Measurements from ENCODE around the gene RLIM. TPM values are rescaled to one million over a fixed set of nuclear protein-coding genes. Genes with fewer than 3 reads are reported as not detected.
"Not testable (repeated sequence)": the region's sequence is repeated elsewhere in the genome, so short reads cannot be mapped to it uniquely, and the experiment has no call there.

RLIM gene
- 14.0 TPM for polyA plus RNA-seq (2012; ENCODE audit: insufficient read depth, insufficient read length)

- peak within 1 kb of the TSS; percentile 79 for H3K4me3 ChIP-seq (ENCODE audit: low read length)
- peak; percentile 95 for DNase-seq (ENCODE audit: low read depth, low spot score)
Measured at GRCh38 chrX:74614093-74614909, at the start of gene RLIM. RLIM (minus strand) TSS chrX:74614624; CDS start chrX:74595977, 18,647 bp downstream.

GRCh38 chrX:74656079-74656745 lies 41.8 kb upstream of the RLIM start:
- no peak for DNase-seq (ENCODE audit: low read depth, low spot score)
- H3K4me3 ChIP-seq (ENCODE audit: low read length): no peak overlapping the region

GRCh38 chrX:74654953-74655352 lies 40.5 kb upstream of the RLIM start:
- H3K4me3 ChIP-seq (ENCODE audit: low read length); DNase-seq (ENCODE audit: low read depth, low spot score): not testable (repeated sequence)

- H3K4me3 ChIP-seq (ENCODE audit: low read length): no peak overlapping the region
- no peak for DNase-seq (ENCODE audit: low read depth, low spot score)
Measured at GRCh38 chrX:74636749-74637314, 22.4 kb upstream of the RLIM start.

GRCh38 chrX:74613370-74614092 lies 893 bp downstream of the RLIM start:
- H3K4me3 ChIP-seq (ENCODE audit: low read length): peak overlapping the region; percentile 79
- peak; percentile 30 for DNase-seq (ENCODE audit: low read depth, low spot score)

GRCh38 chrX:74606799-74607198 lies 7.6 kb downstream of the RLIM start:
- H3K4me3 ChIP-seq (ENCODE audit: low read length): no peak overlapping the region
- DNase-seq (ENCODE audit: low read depth, low spot score): no peak

GRCh38 chrX:74606342-74606741 lies 8.1 kb downstream of the RLIM start:
- no peak for DNase-seq (ENCODE audit: low read depth, low spot score)
- no peak overlapping the region for H3K4me3 ChIP-seq (ENCODE audit: low read length)

GRCh38 chrX:74603040-74603439 lies 11.4 kb downstream of the RLIM start:
- no peak overlapping the region for H3K4me3 ChIP-seq (ENCODE audit: low read length)
- no peak for DNase-seq (ENCODE audit: low read depth, low spot score)

- no peak overlapping the region for H3K4me3 ChIP-seq (ENCODE audit: low read length)
- DNase-seq (ENCODE audit: low read depth, low spot score): no peak
Measured at GRCh38 chrX:74602142-74602541, 12.3 kb downstream of the RLIM start.

GRCh38 chrX:74593593-74593992 lies 20.8 kb downstream of the RLIM start:
- DNase-seq (ENCODE audit: low read depth, low spot score): no peak
- no peak overlapping the region for H3K4me3 ChIP-seq (ENCODE audit: low read length)

GRCh38 chrX:74585766-74586165 lies 28.7 kb downstream of the RLIM start:
- DNase-seq (ENCODE audit: low read depth, low spot score): no peak
- H3K4me3 ChIP-seq (ENCODE audit: low read length): no peak overlapping the region

GRCh38 chrX:74579597-74580198 lies 34.7 kb downstream of the RLIM start:
- no peak for DNase-seq (ENCODE audit: low read depth, low spot score)
- no peak overlapping the region for H3K4me3 ChIP-seq (ENCODE audit: low read length)

GRCh38 chrX:74578137-74578536 lies 36.3 kb downstream of the RLIM start:
- no peak for DNase-seq (ENCODE audit: low read depth, low spot score)
- H3K4me3 ChIP-seq (ENCODE audit: low read length): no peak overlapping the region

- DNase-seq (ENCODE audit: low read depth, low spot score): no peak
- H3K4me3 ChIP-seq (ENCODE audit: low read length): no peak overlapping the region
Measured at GRCh38 chrX:74557378-74557777, 57.0 kb downstream of the RLIM start.

- no peak for DNase-seq (ENCODE audit: low read depth, low spot score)
- no peak overlapping the region for H3K4me3 ChIP-seq (ENCODE audit: low read length)
Measured at GRCh38 chrX:74551934-74552333, 62.5 kb downstream of the RLIM start.

- DNase-seq (ENCODE audit: low read depth, low spot score): peak; percentile 70
- peak overlapping the region; percentile 30 for H3K4me3 ChIP-seq (ENCODE audit: low read length)
Measured at GRCh38 chrX:74550295-74550802, 64.1 kb downstream of the RLIM start.

- H3K4me3 ChIP-seq (ENCODE audit: low read length): no peak overlapping the region
- no peak for DNase-seq (ENCODE audit: low read depth, low spot score)
Measured at GRCh38 chrX:74546984-74547383, 67.4 kb downstream of the RLIM start.

GRCh38 chrX:74545880-74546523 lies 68.4 kb downstream of the RLIM start:
- H3K4me3 ChIP-seq (ENCODE audit: low read length): no peak overlapping the region
- DNase-seq (ENCODE audit: low read depth, low spot score): no peak

Measured in Jurkat, Clone E6-1 (cell line).